Measurements from ENCODE around the gene SBK1. TPM values are rescaled to one million over a fixed set of nuclear protein-coding genes. Genes with fewer than 3 reads are reported as not detected.
A peak's percentile ranks its signal among the peaks of the same experiment; 100 is the strongest.

The SBK1 gene
- total and polyA plus RNA-seq, 2 experiments from 2014 or later = 12.0 to 15.3 TPM

DNA sequence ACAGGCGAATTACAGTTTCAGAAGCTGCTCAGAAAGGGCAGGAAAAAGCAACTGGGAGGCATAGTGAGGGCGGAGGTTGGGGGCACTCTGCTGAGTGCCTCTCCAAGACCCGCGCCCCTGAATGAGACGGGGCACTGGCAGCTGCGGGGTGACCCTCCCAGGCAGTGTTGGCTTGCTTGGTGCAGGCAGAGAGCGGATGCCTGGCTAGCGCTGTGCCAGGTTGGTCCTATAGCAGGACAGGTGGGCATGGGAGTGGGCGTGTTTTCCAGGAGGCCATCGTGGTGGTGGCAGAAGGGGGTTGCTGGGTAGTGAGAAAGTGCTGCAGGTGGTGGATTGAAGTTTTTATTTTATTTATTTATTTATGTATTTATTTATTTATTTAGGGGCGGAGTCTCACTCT is 16.0 kb upstream of the SBK1 start:
- no peak overlapping the region for H3K4me3 ChIP-seq
- no peak overlapping the region for H3K27ac ChIP-seq
- no peaks in the 10 kb centered on the region for H3K4me1 ChIP-seq (ENCODE audit: low read depth)
- DNase-seq (ENCODE audit: low read depth in 1 of 2, low spot score in 1 of 2) = no peak
- no peaks in the 10 kb centered on the region for H3K9me3 ChIP-seq (ENCODE audit: low read depth)
- TF ChIP-seq, protein P1, sequence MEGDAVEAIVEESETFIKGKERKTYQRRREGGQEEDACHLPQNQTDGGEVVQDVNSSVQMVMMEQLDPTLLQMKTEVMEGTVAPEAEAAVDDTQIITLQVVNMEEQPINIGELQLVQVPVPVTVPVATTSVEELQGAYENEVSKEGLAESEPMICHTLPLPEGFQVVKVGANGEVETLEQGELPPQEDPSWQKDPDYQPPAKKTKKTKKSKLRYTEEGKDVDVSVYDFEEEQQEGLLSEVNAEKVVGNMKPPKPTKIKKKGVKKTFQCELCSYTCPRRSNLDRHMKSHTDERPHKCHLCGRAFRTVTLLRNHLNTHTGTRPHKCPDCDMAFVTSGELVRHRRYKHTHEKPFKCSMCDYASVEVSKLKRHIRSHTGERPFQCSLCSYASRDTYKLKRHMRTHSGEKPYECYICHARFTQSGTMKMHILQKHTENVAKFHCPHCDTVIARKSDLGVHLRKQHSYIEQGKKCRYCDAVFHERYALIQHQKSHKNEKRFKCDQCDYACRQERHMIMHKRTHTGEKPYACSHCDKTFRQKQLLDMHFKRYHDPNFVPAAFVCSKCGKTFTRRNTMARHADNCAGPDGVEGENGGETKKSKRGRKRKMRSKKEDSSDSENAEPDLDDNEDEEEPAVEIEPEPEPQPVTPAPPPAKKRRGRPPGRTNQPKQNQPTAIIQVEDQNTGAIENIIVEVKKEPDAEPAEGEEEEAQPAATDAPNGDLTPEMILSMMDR (IDR thresholded peaks at IDR 0.05; ENCODE audit: low read depth, low read length) = no peak
- no peaks in the 10 kb centered on the region for H3K36me3 ChIP-seq
- H3K27me3 ChIP-seq = no peaks in the 10 kb centered on the region

DNA sequence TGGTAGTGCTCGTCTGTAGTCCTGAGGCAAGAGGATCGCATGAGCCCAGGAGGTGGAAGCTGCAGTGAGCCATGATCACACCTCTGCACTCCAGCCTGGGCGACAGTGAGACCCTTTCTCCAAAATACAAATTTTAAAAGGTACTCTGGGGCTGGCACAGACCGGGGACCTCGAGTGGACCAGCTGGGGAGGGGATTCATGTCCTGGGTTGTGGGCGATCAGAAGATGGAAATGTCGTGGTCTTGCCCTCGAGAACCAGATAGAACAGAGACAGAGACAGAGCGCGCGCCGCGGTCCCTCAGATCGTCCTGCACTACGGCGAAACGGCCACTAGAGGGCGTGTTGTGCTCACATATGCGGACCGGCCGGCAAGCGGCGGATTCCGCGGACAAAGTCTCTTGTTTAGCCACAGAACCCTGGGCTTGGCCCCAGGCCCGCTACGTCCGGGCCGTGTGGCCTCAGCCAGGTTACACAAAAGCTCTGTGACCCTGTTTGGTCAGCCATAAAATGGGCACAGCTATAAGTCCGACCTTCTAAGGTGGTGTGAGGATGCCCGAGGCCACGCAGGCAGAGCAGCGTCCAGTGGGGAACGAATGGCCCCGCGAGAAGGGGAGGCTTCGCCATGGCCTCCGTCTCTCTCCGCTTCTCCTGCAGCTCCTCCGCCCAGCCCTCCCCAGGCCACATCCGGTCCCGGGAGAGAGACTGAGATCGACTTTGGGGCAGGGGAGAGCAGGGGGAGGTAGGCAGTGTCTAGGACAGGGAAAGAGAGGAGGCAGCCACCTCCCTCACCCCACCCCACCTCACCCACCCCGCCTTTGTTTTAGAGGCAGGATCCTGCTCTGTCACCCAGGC is 14.6 kb upstream of the SBK1 start:
- Histone ChIP-seq H3K4me3 (peak overlapping the region; percentile 21), H3K27me3 (no peaks in the 10 kb centered on the region), H3K4me1 (ENCODE audit: low read depth) (no peaks in the 10 kb centered on the region), H3K9me3 (ENCODE audit: low read depth) (no peaks in the 10 kb centered on the region), H3K36me3 (no peaks in the 10 kb centered on the region), H3K27ac (no peak overlapping the region)
- TF ChIP-seq, protein P1 (IDR thresholded peaks at IDR 0.05; ENCODE audit: low read depth, low read length) = peak; percentile 88
- DNase-seq (ENCODE audit: low read depth in 1 of 2, low spot score in 1 of 2) = peak; percentile 84 to 90

DNA sequence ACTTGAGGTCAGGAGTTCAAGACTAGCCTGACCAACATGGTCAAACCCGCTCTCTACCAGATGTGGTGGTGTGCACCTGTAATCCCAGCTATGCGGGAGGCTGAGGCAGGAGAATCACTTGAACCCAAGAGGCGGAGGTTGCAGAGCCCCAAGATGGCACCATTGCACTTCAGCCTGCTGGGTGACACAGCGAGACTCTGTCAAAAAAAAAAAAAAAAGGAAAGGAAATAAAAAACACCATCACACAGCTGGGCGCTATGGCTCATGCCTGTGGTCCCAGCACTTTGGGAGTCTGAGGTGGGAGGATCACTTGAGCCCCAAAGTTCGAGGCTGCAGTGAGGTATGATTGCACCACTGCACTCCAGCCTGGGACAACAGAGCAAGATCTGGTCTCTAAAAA is 13.3 kb upstream of the SBK1 start:
- no peak overlapping the region for H3K4me3 ChIP-seq
- DNase-seq (ENCODE audit: low read depth in 1 of 2, low spot score in 1 of 2) = no peak
- no peaks in the 10 kb centered on the region for H3K36me3 ChIP-seq
- H3K4me1 ChIP-seq (ENCODE audit: low read depth) = no peaks in the 10 kb centered on the region
- no peak overlapping the region for H3K27ac ChIP-seq
- no peaks in the 10 kb centered on the region for H3K9me3 ChIP-seq (ENCODE audit: low read depth)
- H3K27me3 ChIP-seq = no peaks in the 10 kb centered on the region
- TF ChIP-seq, protein P1 (IDR thresholded peaks at IDR 0.05; ENCODE audit: low read depth, low read length) = no peak

DNA sequence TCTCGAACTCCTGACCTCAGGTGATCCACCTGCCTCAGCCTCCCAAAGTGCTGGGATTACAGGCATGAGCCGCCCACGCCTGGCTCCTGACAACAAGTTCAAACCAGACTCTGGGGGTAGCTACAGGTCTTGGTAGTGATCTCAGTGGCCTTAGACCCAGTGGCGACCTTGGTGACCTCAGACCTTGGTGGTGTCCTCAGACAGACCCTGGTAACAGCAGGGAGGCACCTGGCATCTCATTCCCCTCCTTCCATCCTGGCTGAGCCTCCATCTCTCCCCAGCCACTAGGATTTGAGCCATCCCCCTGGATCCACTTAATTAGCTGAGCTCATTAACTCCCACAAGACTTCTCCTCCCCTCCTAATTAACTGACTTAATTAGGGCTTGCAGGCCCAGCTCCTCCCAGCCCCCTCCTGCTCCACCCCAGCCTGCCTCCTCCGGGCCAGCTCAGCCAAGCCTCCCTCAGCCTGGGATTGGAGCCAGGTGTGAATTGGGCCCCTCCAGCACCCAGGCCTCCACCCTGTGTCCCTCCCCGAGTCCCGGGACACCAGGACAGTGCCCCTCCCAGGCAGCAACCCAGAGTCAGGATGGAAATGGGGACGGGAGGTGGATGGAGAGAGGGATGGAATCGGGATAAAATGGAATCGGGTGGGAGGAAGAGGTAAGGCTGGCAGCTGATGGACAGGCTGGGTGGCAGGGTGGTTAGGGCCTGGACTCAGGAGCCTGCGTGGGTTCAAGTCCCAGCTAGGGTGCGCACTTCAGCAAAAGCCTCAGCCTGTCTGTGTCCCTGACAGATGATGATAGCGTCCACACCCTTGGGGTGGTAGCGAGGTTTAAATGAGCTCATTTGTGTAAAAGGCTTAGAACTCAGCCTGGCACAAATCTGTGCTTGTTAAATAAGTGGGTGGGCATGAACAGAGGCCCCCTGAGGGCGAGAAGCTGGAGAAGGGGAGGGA is 11.2 kb upstream of the SBK1 start:
- no peaks in the 10 kb centered on the region for H3K27me3 ChIP-seq
- no peak overlapping the region for H3K4me3 ChIP-seq
- TF ChIP-seq, protein P1 (IDR thresholded peaks at IDR 0.05; ENCODE audit: low read depth, low read length) = no peak
- H3K27ac ChIP-seq = no peak overlapping the region
- H3K4me1 ChIP-seq (ENCODE audit: low read depth) = no peaks in the 10 kb centered on the region
- DNase-seq (ENCODE audit: low read depth in 1 of 2, low spot score in 1 of 2) = no peak
- H3K9me3 ChIP-seq (ENCODE audit: low read depth) = no peaks in the 10 kb centered on the region
- no peaks in the 10 kb centered on the region for H3K36me3 ChIP-seq

DNA sequence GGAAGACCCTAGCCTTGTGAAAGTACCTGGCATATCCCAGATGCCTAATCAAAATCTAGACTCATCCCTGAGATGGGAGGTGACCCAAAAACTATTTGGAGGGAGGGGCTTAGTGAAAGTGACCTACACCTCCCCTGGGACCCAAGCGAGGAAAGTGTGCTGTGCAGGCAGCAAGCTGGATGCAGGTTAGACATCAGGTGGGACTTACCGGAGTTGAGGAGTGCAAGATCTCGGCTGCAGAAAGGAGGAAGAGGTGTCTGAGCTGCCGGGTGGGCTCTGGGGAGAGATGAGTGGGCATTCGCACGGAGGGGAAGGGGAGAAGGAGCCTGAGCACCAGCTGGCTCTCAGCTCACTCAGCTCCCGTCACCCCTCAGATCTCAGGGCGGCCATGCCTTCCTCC is 10.3 kb upstream of the SBK1 start:
- DNase-seq (ENCODE audit: low read depth in 1 of 2, low spot score in 1 of 2) = no peak
- no peak overlapping the region for H3K27ac ChIP-seq
- H3K36me3 ChIP-seq = no peaks in the 10 kb centered on the region
- H3K27me3 ChIP-seq = no peaks in the 10 kb centered on the region
- H3K4me3 ChIP-seq = no peak overlapping the region
- TF ChIP-seq, protein P1 (IDR thresholded peaks at IDR 0.05; ENCODE audit: low read depth, low read length) = no peak
- no peaks in the 10 kb centered on the region for H3K9me3 ChIP-seq (ENCODE audit: low read depth)
- no peaks in the 10 kb centered on the region for H3K4me1 ChIP-seq (ENCODE audit: low read depth)
